KOPT-K1 (cell line): ENCODE data around the gene PARN.
"Not testable (repeated sequence)": the region's sequence is repeated elsewhere in the genome, so short reads cannot be mapped to it uniquely, and the experiment has no call there.

Source experiments
- H3K27ac ChIP-seq: fragments of 200-600 bp; sonication (generic); 2 replicates; pipeline ENCODE4 v1.5.1; 2016; ENCODE audit warnings: antibody characterized with exemption, mild to moderate bottlenecking, low read depth, low read length; ENCODE audit not compliant: poor library complexity, severe bottlenecking
- H3K36me3 ChIP-seq: fragments of 200-600 bp; sonication (generic); 2 replicates; pipeline ENCODE4 v1.5.1; 2017; ENCODE audit warnings: antibody characterized with exemption, mild to moderate bottlenecking, low read length, moderate library complexity; ENCODE audit not compliant: insufficient read depth
- H3K9me3 ChIP-seq: fragments of 200-600 bp; sonication (generic); 2 replicates; pipeline ENCODE4 v1.5.1; 2017; ENCODE audit warnings: antibody characterized with exemption, low read length, mild to moderate bottlenecking; ENCODE audit not compliant: insufficient read depth, poor library complexity, severe bottlenecking

Gene PARN

GRCh38 chr16:14447783-14448182, 182.3 kb downstream of the PARN start:
- H3K36me3 ChIP-seq, result peaks cover 17% of the 10 kb centered on the region; the same call in 1 of the 2 replicates
- H3K27ac ChIP-seq, result no peak overlapping the region
- no peaks in the 10 kb centered on the region for H3K9me3 ChIP-seq

- Histone ChIP-seq H3K27ac (no peak overlapping the region), H3K9me3 (no peaks in the 10 kb centered on the region), H3K36me3 (peaks cover 17% of the 10 kb centered on the region; the same call in 1 of the 2 replicates)
Observed at GRCh38 chr16:14446796-14447195, 183.3 kb downstream of the PARN start.

GRCh38 chr16:14445937-14446715, 183.9 kb downstream of the PARN start:
- H3K27ac ChIP-seq, result no peak overlapping the region
- peaks cover 17% of the 10 kb centered on the region; the same call in 1 of the 2 replicates for H3K36me3 ChIP-seq
- H3K9me3 ChIP-seq, result no peaks in the 10 kb centered on the region

- Histone ChIP-seq H3K27ac (no peak overlapping the region), H3K9me3 (no peaks in the 10 kb centered on the region), H3K36me3 (peaks cover 17% of the 10 kb centered on the region; the same call in 1 of the 2 replicates)
Observed at GRCh38 chr16:14444979-14445810, 184.9 kb downstream of the PARN start.

GRCh38 chr16:14441533-14441932, 188.5 kb downstream of the PARN start:
- peaks cover 17% of the 10 kb centered on the region; the same call in 1 of the 2 replicates for H3K36me3 ChIP-seq
- H3K9me3 ChIP-seq, H3K27ac ChIP-seq: not testable (repeated sequence)

GRCh38 chr16:14438256-14438655, 191.8 kb downstream of the PARN start:
- H3K27ac ChIP-seq, result peak overlapping the region; percentile 24
- peaks cover 5% of the 10 kb centered on the region; the same call in 1 of the 2 replicates for H3K36me3 ChIP-seq
- no peaks in the 10 kb centered on the region for H3K9me3 ChIP-seq

- Histone ChIP-seq H3K36me3 (peaks cover 5% of the 10 kb centered on the region; the same call in 1 of the 2 replicates), H3K27ac (no peak overlapping the region), H3K9me3 (no peaks in the 10 kb centered on the region)
Observed at GRCh38 chr16:14437426-14437825, 192.6 kb downstream of the PARN start.

GRCh38 chr16:14436401-14436955, 193.6 kb downstream of the PARN start:
- Histone ChIP-seq H3K9me3 (no peaks in the 10 kb centered on the region), H3K27ac (peak overlapping the region; percentile 51)

GRCh38 chr16:14434860-14435259, 195.2 kb downstream of the PARN start:
- Histone ChIP-seq H3K9me3 (no peaks in the 10 kb centered on the region), H3K27ac (no peak overlapping the region), H3K36me3 (peaks cover 5% of the 10 kb centered on the region; the same call in 1 of the 2 replicates)

More at GRCh38 chr16:14436401-14436955, 193.6 kb downstream of the PARN start:
- peaks cover 5% of the 10 kb centered on the region; the same call in 1 of the 2 replicates for H3K36me3 ChIP-seq

GRCh38 chr16:14428971-14429637, 201.0 kb downstream of the PARN start:
- H3K9me3 ChIP-seq, H3K36me3 ChIP-seq, H3K27ac ChIP-seq: not testable (repeated sequence)

GRCh38 chr16:14428043-14428442, 202.0 kb downstream of the PARN start:
- Histone ChIP-seq H3K27ac (peak overlapping the region; percentile 25), H3K36me3 (no peaks in the 10 kb centered on the region), H3K9me3 (no peaks in the 10 kb centered on the region)

GRCh38 chr16:14427371-14427948, 202.6 kb downstream of the PARN start:
- Histone ChIP-seq H3K9me3 (no peaks in the 10 kb centered on the region), H3K36me3 (no peaks in the 10 kb centered on the region), H3K27ac (peak overlapping the region; percentile 25)

GRCh38 chr16:14424595-14424994, 205.5 kb downstream of the PARN start:
- Histone ChIP-seq H3K36me3 (no peaks in the 10 kb centered on the region), H3K9me3 (no peaks in the 10 kb centered on the region), H3K27ac (no peak overlapping the region)

GRCh38 chr16:14423344-14423743, 206.7 kb downstream of the PARN start:
- Histone ChIP-seq H3K36me3 (no peaks in the 10 kb centered on the region), H3K9me3 (no peaks in the 10 kb centered on the region), H3K27ac (no peak overlapping the region)
